Measurements from ENCODE around the gene MXRA7.
"Not testable (repeated sequence)": the region's sequence is repeated elsewhere in the genome, so short reads cannot be mapped to it uniquely, and the experiment has no call there.

MXRA7 gene

DNA sequence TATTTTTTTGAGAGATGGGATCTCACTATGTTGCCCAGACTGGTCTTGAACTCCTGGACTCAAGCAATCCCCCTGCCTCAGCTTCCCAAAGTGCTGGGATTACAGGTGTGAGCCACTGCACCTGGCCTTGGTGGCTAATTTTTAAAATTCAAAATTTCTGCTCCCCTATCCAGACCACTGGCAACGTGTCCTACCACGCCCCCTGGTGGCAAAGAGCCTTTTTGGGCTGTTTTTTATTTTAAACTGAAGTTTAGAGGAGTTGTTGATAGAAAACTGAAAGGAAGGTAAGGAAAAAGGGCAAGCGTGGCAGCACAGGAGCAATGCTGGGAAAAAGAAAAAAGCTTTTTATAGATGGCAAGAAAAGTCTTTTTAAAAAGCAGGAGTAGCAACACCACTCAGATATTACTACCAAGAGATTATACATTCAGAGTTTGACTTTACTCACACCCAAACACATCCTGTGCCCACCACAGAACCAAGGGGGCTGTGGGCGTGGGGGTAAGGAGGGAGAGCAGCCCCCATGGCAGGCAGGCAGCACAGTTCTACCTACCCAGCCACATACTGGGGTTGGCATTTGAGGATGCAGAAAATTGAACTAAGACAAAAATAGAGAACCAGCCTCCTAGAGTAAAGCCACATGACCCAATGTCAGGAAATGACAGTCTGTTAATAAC, 4.2 kb upstream of the MXRA7 start:
- peak; percentile 49 to 74 (median 70) for DNase-seq

DNA sequence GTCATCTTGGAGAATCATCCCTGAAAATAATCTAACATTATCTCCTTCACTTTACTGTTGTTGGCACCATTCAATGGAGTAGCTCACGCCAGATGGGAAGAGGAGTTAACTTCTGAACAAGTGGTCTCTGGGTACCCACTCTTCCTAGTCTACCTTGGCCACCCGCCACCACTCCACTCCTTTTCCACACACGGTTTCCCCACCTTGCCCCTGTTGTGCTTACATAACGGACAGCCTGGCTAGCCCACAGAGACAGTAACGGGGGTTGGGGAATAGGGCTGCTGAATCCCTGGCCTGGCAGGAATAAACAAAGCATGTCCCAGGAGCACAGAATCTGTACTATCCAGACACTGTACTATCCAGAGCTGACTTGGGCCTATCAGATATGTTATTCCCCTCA, 3.6 kb upstream of the MXRA7 start:
- DNase-seq: no peak

DNA sequence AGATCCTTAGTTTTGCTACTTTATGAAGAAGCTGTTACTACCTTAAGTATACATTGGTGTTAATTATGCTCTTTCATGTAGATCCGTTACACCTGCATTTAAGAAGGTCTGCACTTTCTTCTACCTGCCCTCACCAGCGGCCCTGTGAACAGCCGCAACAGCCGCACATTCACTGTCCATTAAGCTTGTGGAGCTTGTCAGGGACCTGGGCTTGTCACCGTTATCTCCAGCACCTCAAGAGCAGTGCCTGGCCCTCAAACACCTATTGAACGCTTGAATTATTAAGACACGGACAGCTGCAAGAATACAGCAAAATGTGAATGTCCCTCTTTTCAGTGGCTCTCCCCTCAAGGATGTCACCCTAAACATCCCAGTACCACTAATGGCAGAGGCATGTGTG, 3.0 kb upstream of the MXRA7 start:
- DNase-seq: no peak

DNA sequence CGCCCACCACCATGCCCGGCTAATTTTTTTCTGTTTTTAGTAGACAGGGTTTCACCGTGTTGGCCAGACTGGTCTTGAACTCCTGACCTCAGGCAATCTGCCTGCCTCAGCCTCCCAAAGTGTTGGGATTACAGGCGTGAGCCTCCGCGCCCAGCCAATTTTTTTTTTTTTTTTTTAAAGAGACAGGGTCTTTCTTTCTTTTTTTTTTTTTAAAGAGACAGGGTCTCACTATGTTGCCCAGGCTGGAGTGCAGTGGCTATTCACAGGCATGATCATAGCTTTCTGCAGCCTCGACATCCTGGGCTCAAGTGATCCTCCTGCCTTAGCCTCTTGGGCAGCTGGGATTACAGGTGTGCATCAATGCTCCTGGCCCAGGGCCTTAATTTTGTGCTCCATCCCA, 1.6 kb upstream of the MXRA7 start:
- not testable (repeated sequence) for DNase-seq

DNA sequence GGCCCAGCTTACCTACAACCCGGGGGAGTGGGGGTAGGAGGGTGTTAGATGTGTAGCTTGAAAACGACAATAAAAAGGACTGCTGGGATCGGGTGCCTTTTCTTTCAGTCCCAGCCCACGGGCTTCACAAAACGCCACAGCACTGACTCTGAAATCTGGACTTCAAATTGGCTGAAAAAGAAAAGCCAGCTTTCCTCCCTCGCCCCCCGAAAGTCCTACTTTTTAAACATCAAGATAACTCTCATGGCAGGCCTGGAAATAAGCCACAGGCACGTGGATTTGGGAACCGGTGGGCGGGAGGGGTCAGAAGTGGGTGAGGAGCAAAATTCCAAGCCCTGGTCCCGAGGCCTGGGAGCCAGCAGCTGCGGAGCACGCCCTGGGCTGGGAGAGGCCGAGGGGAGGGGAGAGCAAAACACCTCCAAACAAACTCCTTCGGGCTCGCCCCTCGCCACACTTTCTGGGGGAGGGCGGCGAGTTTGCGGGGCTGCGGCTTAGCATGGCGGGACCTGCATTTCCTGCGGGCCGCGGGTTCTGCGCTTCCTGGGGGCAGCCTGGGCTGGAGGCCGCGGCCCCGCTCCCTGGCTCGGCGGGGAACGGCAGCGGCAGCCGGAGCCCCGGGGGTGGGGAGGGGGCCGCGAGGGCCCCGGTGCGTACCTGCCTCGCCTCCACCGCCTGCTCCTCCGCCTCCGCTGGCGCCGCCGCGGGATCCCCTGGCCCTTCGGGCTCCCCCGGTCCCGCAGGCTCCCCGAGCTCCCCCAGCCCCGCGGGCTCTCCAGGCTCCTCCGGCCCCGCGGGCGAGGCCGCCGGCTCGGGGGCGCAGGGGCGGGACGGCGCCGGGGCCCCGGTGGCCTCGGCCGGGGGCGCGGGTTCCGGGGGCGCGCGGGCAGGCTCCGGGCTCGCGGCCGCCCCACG, 558 bp downstream of the MXRA7 start:
- not testable (repeated sequence) for DNase-seq

DNA sequence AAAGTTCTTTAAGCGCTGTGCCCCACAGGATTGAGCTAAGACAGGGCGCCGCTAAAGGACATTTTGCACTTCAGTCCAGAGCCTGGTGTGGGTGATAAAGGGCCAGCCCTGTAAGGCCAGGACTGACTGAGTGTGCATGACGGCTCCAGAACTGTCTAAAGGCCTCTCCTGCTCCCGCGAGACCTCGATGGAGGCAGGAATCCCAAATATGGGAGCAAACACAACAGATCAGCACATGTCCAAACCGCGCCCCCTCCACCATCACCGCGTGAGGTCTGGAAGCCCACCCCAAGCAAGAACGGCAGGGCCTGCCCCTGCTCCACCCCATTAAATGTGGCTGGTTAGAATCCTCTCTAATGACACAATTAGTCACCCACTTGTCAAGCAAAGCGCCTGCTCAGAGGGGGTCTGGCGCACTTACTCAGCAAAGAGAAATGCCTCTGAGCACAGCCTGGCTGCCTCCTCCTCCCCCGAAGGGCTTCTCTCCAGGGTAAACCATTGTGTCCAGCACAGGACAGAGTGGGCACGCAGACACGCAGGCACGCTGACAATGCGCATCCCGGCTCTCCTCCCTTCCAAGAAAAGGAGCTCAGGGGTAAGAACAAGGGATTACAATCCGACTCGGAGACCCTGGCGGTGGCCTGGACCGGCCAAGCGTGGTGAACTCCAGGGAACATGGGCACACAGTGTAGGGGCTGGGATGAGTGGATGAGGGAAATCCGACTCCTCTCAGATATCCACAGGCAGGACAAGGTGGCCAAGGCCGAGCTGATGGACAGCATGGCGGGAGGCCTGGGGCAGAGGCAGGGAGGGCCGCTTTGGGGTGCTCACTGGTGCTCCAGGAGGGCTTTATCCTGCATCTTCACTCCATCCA, 1.5 kb downstream of the MXRA7 start:
- no peak for DNase-seq

DNA sequence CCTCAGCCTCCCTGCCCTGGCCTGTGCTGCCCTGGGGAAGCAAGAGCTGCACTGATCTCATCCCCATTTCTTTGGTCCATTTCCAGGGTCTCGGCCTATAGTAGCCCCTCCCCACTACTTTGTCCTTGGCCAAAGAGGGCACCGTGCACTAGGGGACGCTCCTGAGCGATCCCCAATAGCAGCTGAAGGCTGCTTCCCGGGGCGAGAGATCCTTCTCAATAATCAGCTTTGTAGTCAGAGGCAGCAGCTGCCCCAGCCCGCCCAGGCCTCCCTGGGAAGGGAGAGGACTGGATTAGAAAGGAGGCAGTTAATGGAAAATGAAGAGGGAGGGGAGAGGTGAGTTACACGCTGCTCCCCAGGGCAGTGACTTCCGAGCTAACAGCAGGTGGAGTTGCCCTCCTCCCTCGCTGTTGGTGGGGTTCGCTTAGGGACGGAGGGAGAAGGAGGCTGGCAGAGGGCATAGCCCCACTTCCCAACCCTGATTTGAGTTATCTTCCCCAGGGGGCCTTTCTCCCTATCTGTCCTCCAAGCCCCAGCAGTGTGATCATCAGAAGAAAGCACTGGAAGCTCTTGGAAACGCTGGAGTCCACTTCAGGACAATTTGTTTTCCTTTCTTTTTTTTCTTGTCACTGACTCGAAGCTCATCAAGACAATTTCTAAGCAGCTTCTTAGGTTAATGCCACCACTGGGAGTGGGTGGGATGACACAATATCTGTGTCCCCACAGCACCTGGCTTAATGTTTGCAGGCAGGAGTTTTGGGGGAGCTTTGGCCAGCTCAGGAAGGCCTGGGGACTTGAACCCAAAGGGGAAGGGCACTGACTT, 2.6 kb downstream of the MXRA7 start:
- DNase-seq: no peak

DNA sequence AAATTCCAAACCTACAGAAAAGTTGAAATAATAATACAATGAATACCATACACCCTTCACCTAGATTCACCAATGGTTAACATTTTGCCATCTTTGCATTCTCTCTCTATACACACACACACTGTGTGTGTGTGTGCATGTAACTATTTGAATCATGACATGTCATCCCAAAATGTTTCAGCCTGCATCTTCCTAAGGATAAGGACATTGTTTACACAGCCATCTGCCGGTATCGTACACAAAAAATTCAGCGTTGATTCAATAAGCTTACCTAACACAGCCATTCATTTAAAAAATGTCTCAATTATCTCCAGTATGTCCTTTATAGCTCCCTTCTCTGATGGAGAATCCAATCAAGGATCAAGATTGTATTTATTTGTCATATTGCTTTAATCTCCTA, 3.9 kb downstream of the MXRA7 start:
- no peak for DNase-seq

DNA sequence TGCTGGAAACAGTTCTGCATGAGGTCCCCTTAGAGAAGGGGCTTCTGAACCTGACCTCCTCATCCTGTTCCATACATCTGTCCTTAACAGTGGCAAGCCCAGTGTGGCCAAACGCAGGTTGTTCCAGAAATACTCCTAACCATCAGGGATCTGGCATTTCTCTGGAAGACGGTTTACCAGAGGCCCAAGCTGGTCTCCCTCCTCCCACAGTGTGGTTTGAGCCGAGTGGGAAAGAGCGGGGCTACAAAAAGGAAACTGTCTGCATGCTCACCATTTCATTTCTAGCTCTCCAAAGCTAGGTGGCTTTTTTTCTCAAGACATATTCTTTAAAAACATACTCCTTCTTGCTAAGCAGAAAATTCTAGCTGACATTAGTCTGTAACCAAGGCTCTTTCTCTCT, 6.0 kb downstream of the MXRA7 start:
- DNase-seq: no peak

DNA sequence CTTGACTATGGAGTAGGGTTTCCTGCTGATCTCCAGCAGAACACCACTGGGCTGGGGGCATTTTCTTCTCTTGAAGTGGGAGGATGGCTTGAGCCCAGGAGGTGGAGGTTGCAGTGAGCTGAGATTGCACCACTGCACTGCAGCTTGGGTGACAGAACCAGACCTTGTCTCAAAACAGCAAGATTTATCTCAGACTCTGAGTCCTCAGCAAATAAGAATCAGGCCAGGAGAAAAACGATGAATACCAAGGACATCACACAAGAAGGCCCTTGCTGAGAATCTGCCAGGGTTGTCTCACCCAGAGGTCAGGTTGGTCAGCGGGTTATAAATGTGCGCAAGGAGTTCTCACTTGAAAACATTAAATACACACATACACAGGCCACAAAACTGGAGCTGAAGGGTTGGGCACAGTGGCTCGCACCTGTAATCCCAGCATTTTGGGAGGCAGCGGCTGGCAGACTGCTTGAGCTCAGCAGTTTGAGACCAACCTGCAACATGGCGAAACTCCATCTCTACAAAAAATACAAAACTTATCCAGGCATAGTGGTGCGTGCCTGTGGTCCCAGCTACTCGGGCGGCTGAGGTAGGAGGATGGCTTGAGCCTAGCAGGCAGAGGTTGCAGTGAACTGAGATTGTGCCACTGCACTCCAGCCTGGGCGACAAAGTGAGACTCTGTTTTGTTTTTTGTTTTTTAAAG, 7.7 kb downstream of the MXRA7 start:
- DNase-seq: no peak

DNA sequence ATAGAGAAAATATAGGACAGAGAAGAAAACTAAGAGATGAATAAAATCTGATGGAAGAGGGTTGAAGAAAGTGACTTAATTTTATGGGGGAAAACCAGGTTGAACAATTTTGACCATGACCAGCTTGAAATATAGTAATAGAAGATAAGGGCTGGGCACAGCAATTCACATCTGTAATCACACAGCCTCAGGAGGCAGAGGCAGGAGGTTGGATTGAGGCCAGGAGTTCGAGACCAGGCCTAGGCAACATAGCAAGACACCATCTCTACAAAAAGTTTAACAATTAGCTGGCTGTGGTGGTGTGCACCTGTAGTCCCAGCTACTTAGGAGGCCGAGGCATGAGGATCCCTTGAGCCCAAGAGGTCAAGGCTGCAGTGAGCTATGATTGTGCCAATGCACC, 8.7 kb downstream of the MXRA7 start:
- no peak for DNase-seq

DNA sequence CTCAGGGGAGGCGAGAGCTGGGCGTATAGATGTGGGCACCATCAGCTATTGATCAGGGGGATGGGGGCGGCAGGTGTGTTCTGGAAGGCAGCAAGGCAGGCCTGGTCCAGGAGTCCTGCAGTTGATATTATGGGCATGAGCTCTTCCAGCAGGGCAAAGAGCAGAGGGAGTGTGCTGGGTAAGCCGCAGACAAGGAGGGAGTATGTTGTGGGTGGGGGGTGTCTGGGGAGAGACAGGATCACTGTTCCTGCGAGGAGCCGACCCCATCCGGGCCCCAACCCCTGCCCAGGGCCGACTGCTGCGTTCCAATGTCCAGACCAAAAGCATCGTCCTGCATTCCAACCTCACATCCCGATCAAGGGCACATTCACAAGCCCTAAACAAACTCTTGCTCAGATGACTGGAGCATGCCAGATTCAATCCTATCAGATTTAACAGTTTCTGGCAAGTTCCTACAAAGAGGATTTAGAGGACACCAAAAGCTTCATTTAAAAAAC, 9.2 kb downstream of the MXRA7 start:
- no peak for DNase-seq

DNA sequence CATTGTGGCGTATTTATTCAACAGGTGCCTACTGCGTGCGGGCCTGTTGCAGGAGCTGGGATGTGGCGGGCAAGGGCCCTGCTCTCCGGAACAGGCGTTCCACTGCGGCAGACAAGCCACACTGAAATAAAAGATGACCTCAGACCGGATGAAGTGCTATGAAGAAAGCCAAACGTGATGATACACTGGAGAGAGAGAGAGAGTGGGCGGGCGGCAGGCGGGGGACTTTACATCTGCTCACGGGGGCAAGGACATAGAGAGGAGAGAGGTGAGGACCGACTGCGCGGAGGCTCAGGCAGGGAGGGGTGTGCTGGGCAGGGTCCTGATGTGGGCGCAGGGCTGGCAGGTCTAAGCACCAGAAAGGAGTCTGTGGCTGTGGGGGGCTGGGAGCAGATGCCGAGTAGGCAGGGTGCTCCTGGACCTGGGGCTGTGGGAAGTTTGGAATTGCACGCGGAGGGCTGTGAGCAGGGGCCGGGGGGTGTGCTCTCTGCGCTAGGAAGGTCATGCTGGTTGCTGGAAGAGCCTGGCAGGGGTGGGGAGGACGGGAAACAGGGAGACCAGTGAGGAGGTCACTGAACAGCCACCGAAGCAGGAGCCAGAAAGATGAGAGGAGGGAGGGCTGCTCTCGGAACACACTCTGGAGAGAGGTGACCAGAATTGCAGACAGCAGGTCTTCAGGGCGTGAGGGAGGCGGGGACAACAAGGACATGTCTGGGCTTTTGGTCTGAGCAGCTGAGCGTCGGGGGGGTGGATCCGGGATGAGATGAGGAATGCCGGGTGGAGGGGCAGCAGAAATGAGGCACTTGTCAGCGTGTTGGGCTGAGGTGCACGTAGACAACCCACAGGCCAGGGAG, 9.9 kb downstream of the MXRA7 start:
- DNase-seq: no peak

DNA sequence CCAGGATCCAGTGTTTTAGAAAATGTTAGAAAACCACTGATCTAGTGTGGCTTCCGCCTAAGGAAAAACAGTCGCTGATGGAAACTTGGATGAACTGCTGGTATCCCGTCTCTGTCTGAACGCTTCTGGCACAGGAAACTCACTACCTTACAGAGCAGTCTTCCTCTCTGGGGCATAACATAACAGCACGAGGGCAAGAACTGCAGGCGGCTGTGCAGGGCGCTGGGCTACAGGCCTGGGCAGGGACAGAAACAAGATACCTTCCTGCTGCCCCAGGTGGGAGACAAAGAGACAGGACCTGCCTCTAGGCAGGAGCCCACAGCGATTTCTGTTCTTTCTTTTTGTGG, 10.5 kb downstream of the MXRA7 start:
- no peak for DNase-seq

DNA sequence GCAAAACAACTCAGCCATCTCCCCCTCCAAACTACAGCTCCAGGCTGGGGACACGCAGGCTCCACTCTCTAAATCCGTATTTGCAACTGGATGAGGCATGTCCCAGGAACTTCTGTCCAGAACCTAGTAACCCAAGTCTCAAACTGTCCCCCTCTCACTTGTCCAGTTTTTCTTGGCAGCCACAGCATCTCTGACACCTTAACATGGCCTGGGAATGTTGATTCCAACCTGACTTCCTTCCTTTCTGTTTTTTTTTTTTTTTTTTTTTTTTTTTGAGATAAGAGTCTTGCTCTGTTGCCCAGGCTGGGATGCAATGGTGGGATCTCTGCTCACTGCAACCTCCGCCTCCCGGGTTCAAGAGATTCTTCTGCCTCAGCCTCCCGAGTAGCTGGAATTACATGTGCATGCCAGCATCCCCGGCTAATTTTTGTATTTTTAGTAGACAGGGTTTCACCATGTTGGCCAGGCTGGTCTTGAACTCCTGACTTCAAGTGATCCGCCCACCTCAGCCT, 12.2 kb downstream of the MXRA7 start:
- DNase-seq: not testable (repeated sequence)

DNA sequence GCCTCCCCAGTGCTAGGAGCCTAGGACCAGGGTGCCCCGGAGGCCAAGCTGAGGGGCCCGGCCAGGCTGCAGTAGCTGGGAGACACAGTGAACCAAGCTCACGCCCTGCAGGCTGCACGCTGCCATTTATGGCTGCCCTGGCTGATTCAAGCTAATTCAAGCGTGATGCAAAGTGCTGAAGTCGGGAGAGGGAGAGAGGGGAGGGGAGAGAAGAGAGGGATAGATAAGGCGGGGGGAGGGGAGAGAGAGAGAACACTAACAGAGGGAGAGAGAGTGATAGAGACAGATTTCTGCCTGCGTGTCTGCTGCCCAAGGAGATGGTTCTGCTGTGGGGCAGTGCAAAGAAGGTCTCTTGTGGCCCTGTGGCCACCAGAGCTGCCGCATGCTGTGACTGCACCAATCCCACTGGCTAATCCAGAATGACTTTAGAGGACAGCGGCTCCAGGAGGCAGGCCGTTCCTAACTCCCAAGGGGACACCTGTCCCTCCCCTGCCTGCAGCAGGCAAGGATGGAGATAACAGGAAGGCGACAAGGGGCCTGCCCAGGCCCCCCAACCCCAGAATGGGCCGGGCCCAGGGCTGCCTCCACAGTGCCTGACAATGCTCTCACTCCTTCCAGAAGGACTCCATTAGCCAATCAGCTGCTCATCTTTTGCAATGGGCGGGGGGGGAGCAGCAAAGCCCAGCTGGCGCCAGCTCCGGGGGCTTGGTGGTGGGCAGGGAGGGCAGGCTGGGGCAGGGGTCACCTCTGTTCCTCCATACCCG, 12.9 kb downstream of the MXRA7 start:
- no peak for DNase-seq

DNA sequence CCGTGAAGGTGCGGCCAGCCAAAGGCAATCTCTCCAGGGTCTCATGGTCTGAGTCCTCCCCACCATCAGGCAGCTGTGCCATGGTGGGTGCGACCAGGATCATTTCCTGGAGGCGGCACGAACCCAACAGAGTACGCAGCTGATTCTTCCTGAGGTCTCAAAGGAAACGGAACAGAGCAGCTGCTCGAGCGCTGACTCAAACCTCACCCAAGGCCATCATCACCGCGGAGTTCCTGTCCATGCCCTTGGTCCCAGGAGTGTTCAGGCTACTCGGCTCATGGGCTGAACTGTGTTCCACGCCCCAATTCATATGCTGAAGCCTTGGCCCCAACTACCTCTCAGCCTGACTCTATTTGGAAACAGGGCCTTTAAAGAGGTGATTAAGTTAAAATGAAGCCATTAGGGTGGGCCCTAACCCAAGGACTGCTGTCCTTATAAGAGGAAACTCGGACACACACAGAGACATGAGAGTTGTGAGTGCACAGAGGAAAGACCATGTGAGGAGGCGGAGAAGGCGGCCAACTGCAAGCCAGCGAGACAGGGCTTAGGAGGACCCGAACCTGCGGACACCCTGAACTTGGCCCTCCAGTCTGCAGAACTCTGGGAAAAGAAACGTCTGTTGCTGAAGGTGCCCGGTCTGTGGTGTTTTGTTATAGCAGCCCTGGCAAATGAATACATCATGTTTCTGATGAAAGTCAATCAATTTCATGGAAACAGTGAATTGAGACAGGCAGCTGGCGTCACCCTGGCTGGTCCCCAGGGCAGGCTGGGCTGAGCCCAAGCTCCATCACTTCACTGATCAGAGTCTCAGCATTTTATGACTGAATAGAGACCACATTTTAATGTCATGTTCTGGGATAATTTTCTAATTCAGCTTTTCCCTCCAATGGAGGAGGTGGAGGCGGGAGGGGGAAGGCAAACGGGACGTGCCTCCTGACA, 13.7 kb downstream of the MXRA7 start:
- no peak for DNase-seq

DNA sequence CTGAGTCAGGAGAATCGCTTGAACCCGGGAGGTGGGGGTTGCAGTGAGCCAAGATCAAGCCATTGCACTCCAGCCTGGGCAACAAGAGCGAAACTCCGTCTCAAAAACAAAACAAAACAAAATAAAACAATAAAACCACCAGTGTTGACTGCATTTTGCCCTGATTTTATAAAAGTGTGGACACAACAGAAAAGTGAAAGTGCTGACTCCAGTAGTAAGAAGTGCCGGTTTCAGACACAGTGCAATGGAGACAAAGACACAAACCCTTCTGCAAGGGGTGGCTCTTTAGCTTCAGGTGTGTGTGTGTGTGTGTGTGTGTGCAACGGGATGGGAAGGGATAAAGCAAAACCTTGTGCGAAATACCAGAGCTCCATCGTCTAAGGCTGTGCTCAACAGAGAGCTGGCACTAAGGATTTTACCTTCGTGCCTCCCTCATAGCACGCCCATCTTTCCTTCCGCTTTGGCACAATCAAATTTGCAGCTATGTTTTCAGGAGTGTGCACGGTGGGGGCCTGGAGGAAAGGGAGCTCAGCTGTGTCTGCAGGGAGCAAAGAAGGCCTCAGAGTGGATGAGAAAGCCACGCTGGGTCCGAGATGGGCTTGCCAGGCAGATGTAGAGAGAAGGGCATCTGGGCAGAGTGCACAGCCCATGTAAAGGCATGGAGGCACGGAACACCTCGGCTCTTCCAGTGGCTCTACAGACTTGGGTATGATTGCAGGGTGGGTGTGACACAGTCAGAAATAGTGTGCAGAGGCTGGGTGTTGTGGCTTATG, 15.5 kb downstream of the MXRA7 start:
- no peak for DNase-seq
